Activated naive CD8-positive, alpha-beta T cell (primary cell): ENCODE measurements around the gene ANKRD44.
A peak's percentile ranks its signal among the peaks of the same experiment; 100 is the strongest.
"Not testable (repeated sequence)": the region's sequence is repeated elsewhere in the genome, so short reads cannot be mapped to it uniquely, and the experiment has no call there.

ENCODE experiments used
- H3K27ac Mint-ChIP-seq: one replicate; pipeline ENCODE4 v1.8.0; 2021; ENCODE audit warnings: mixed read lengths
- H3K27me3 Mint-ChIP-seq: one replicate; pipeline ENCODE4 v1.8.0; 2021; ENCODE audit warnings: mixed read lengths
- H3K36me3 Mint-ChIP-seq: one replicate; pipeline ENCODE4 v1.8.0; 2021; ENCODE audit warnings: mixed read lengths
- H3K4me1 Mint-ChIP-seq: one replicate; pipeline ENCODE4 v1.8.0; 2021; ENCODE audit warnings: low read depth, mixed read lengths
- H3K4me3 Mint-ChIP-seq: one replicate; pipeline ENCODE4 v1.8.0; 2021; ENCODE audit warnings: mild to moderate bottlenecking, mixed read lengths
- H3K9me3 Mint-ChIP-seq: one replicate; pipeline ENCODE4 v1.8.0; 2021; ENCODE audit warnings: low read depth, mixed read lengths

The ANKRD44 gene

GRCh38 chr2:197310271-197310985 lies at the start of gene ANKRD44:
Gene ANKRD44 (minus strand): TSS chr2:197310780. CDS start chr2:197310604, 176 bp downstream.
- Mint-ChIP-seq H3K36me3 (peaks cover 2% of the 10 kb centered on the region), H3K27me3 (no peaks in the 10 kb centered on the region), H3K4me1 (peaks cover 65% of the 10 kb centered on the region), H3K9me3 (no peaks in the 10 kb centered on the region), H3K27ac (peak within 1 kb of the TSS; percentile 98), H3K4me3 (peak within 1 kb of the TSS; percentile 90)

- Mint-ChIP-seq H3K27me3 (no peaks in the 10 kb centered on the region), H3K36me3 (no peaks in the 10 kb centered on the region), H3K4me1 (peaks cover 34% of the 10 kb centered on the region), H3K27ac (no peak overlapping the region), H3K4me3 (no peak overlapping the region), H3K9me3 (no peaks in the 10 kb centered on the region)
Observed at GRCh38 chr2:197359859-197360258, 49.3 kb upstream of the ANKRD44 start.

- peak overlapping the region; percentile 47 for H3K27ac Mint-ChIP-seq
- H3K9me3 Mint-ChIP-seq = no peaks in the 10 kb centered on the region
- H3K27me3 Mint-ChIP-seq = no peaks in the 10 kb centered on the region
- no peak overlapping the region for H3K4me3 Mint-ChIP-seq
- peaks cover 32% of the 10 kb centered on the region for H3K4me1 Mint-ChIP-seq
- H3K36me3 Mint-ChIP-seq = no peaks in the 10 kb centered on the region
Observed at GRCh38 chr2:197358931-197359330, 48.4 kb upstream of the ANKRD44 start.

GRCh38 chr2:197357986-197358385 lies 47.4 kb upstream of the ANKRD44 start:
- Mint-ChIP-seq H3K27me3 (no peaks in the 10 kb centered on the region), H3K27ac (no peak overlapping the region), H3K9me3 (no peaks in the 10 kb centered on the region), H3K4me1 (peaks cover 31% of the 10 kb centered on the region), H3K36me3 (no peaks in the 10 kb centered on the region), H3K4me3 (no peak overlapping the region)

GRCh38 chr2:197356136-197356535 lies 45.6 kb upstream of the ANKRD44 start:
- Mint-ChIP-seq H3K4me1 (peaks cover 32% of the 10 kb centered on the region), H3K4me3 (no peak overlapping the region), H3K36me3 (no peaks in the 10 kb centered on the region), H3K27ac (peak overlapping the region; percentile 70), H3K9me3 (no peaks in the 10 kb centered on the region), H3K27me3 (no peaks in the 10 kb centered on the region)

GRCh38 chr2:197354169-197354558 lies 43.6 kb upstream of the ANKRD44 start:
- H3K27ac Mint-ChIP-seq = no peak overlapping the region
- peaks cover 28% of the 10 kb centered on the region for H3K4me1 Mint-ChIP-seq
- no peaks in the 10 kb centered on the region for H3K9me3 Mint-ChIP-seq

GRCh38 chr2:197353393-197354168 lies 43.0 kb upstream of the ANKRD44 start:
- H3K9me3 Mint-ChIP-seq = no peaks in the 10 kb centered on the region
- H3K27me3 Mint-ChIP-seq = no peaks in the 10 kb centered on the region
- no peak overlapping the region for H3K4me3 Mint-ChIP-seq
- H3K4me1 Mint-ChIP-seq = peaks cover 22% of the 10 kb centered on the region
- no peaks in the 10 kb centered on the region for H3K36me3 Mint-ChIP-seq
- H3K27ac Mint-ChIP-seq = no peak overlapping the region

More at GRCh38 chr2:197354169-197354558, 43.6 kb upstream of the ANKRD44 start:
- no peaks in the 10 kb centered on the region for H3K36me3 Mint-ChIP-seq
- no peak overlapping the region for H3K4me3 Mint-ChIP-seq
- H3K27me3 Mint-ChIP-seq = no peaks in the 10 kb centered on the region

- H3K27ac Mint-ChIP-seq = no peak overlapping the region
- no peaks in the 10 kb centered on the region for H3K36me3 Mint-ChIP-seq
- peaks cover 14% of the 10 kb centered on the region for H3K4me1 Mint-ChIP-seq
- H3K9me3 Mint-ChIP-seq = no peaks in the 10 kb centered on the region
- no peaks in the 10 kb centered on the region for H3K27me3 Mint-ChIP-seq
- no peak overlapping the region for H3K4me3 Mint-ChIP-seq
Observed at GRCh38 chr2:197349699-197350098, 39.1 kb upstream of the ANKRD44 start.

GRCh38 chr2:197348721-197349360 lies 38.3 kb upstream of the ANKRD44 start:
- H3K4me1 Mint-ChIP-seq = peaks cover 14% of the 10 kb centered on the region
- H3K27me3 Mint-ChIP-seq = no peaks in the 10 kb centered on the region
- H3K27ac Mint-ChIP-seq = no peak overlapping the region
- H3K4me3 Mint-ChIP-seq = no peak overlapping the region
- H3K9me3 Mint-ChIP-seq = no peaks in the 10 kb centered on the region
- H3K36me3 Mint-ChIP-seq = no peaks in the 10 kb centered on the region

- no peaks in the 10 kb centered on the region for H3K9me3 Mint-ChIP-seq
- no peaks in the 10 kb centered on the region for H3K27me3 Mint-ChIP-seq
- H3K4me3 Mint-ChIP-seq = no peak overlapping the region
- H3K27ac Mint-ChIP-seq = peak overlapping the region; percentile 23
- H3K36me3 Mint-ChIP-seq = no peaks in the 10 kb centered on the region
- peaks cover 13% of the 10 kb centered on the region for H3K4me1 Mint-ChIP-seq
Observed at GRCh38 chr2:197345846-197346370, 35.3 kb upstream of the ANKRD44 start.

- H3K27me3 Mint-ChIP-seq, H3K9me3 Mint-ChIP-seq, H3K27ac Mint-ChIP-seq, H3K4me3 Mint-ChIP-seq, H3K36me3 Mint-ChIP-seq: not testable (repeated sequence)
- H3K4me1 Mint-ChIP-seq = peaks cover 19% of the 10 kb centered on the region
Observed at GRCh38 chr2:197343968-197344367, 33.4 kb upstream of the ANKRD44 start.

GRCh38 chr2:197340591-197340990 lies 30.0 kb upstream of the ANKRD44 start:
- Mint-ChIP-seq H3K27me3 (no peaks in the 10 kb centered on the region), H3K4me1 (peaks cover 23% of the 10 kb centered on the region), H3K27ac (no peak overlapping the region), H3K36me3 (no peaks in the 10 kb centered on the region), H3K4me3 (no peak overlapping the region), H3K9me3 (no peaks in the 10 kb centered on the region)

- peaks cover 20% of the 10 kb centered on the region for H3K4me1 Mint-ChIP-seq
- peak overlapping the region; percentile 3 for H3K27ac Mint-ChIP-seq
- H3K9me3 Mint-ChIP-seq = no peaks in the 10 kb centered on the region
- H3K36me3 Mint-ChIP-seq = no peaks in the 10 kb centered on the region
- H3K4me3 Mint-ChIP-seq = no peak overlapping the region
- H3K27me3 Mint-ChIP-seq = no peaks in the 10 kb centered on the region
Observed at GRCh38 chr2:197339496-197340220, 29.1 kb upstream of the ANKRD44 start.

GRCh38 chr2:197339016-197339415 lies 28.4 kb upstream of the ANKRD44 start:
- no peak overlapping the region for H3K4me3 Mint-ChIP-seq
- no peak overlapping the region for H3K27ac Mint-ChIP-seq
- H3K36me3 Mint-ChIP-seq = no peaks in the 10 kb centered on the region
- H3K27me3 Mint-ChIP-seq = no peaks in the 10 kb centered on the region
- H3K4me1 Mint-ChIP-seq = peaks cover 23% of the 10 kb centered on the region
- no peaks in the 10 kb centered on the region for H3K9me3 Mint-ChIP-seq
